NCI-H446 treated with DMSO at 0.1 percent for 48 hours (cell line): ENCODE data around the gene SRPK3.
A peak's percentile ranks its signal among the peaks of the same experiment; 100 is the strongest.
"Not testable (repeated sequence)": the region's sequence is repeated elsewhere in the genome, so short reads cannot be mapped to it uniquely, and the experiment has no call there.

Experiments used
- DNase-seq: peaks from one replicate; lab custom pipeline; 2025; lab: John Stamatoyannopoulos, UW

The SRPK3 gene

DNA sequence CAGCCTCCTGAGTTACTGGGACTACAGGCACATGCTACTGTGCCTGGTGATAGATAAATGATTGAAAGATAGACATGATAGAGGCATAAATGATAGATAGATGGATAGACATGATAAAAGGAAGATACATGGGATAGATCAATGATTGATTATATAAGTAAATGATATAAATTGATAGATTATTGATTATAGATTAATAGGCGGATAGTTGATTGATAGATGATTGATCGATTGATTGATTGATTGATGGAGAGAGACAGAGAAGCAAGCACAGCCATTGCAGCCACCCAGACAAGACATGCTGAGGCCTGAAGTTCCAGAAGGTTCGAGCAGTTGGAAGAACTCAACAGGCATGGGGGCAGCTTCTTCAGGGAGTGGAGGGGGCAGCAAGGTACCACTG is 34.5 kb upstream of the SRPK3 start:
- DNase-seq, result no peak

DNA sequence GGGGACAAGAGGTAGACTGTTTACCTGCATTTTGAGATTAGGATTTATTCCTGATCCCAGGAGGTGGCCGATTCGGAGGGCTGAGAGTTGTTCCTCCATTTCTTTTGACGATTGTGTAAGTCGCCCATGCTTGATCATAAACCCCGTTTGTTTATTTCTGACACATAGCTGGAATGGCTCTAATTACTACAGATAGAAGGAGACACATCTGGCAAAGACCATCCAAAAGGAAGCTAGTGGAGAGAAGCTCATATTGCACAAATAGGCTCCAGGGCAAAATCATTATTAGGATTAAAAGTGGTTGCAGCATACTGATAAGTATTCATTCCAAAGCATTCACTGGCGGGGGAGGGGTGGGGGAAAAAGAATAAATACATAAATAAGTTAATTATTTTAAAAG is 33.9 kb upstream of the SRPK3 start:
- DNase-seq, result not testable (repeated sequence)

- DNase-seq, result not testable (repeated sequence)
Observed at GRCh38 chrX:153749017-153749416, 31.8 kb upstream of the SRPK3 start.

DNA sequence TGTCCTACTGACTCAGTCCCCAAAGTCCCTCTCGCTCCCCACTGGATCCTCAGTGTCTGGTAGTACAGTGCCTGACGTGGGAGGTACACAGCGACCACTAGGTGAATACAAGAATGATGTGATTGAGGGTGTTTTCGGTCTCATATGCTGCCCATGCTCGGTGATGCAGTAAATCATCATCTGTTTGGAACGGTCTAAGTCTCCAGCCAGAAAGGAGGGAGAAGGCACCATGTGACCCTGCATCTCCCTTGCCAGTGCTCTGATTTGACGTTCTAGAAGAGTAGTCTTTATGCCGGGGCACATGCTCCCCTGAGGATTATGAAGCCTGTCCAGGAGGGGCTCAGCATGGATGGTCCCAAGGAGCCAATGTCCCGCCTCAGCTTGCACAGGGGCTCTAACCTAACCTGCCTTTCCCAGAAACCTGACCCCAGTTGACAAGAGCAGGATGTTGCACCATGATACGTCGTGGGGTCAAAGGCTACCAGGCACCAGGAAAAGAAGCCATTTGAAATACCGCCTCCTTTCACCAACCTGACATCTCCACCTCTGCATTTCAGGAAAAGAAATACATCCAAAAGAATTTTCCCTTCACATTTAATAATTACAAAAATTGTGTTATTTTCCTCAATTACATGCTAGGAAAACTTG is 30.6 kb upstream of the SRPK3 start:
- DNase-seq, result no peak

- no peak for DNase-seq
Observed at GRCh38 chrX:153755136-153755535, 25.7 kb upstream of the SRPK3 start.

- DNase-seq, result no peak
Observed at GRCh38 chrX:153761863-153762262, 19.0 kb upstream of the SRPK3 start.

GRCh38 chrX:153762626-153763173 is 18.1 kb upstream of the SRPK3 start:
- DNase-seq, result no peak

GRCh38 chrX:153763298-153763932 is 17.4 kb upstream of the SRPK3 start:
- DNase-seq, result no peak

GRCh38 chrX:153763989-153764755 is 16.7 kb upstream of the SRPK3 start, which contains the start of gene PLXNB3:
Gene PLXNB3 (plus strand): TSS chrX:153764249. CDS start chrX:153765536, 1,287 bp downstream.
- DNase-seq, result peak; percentile 52

DNA sequence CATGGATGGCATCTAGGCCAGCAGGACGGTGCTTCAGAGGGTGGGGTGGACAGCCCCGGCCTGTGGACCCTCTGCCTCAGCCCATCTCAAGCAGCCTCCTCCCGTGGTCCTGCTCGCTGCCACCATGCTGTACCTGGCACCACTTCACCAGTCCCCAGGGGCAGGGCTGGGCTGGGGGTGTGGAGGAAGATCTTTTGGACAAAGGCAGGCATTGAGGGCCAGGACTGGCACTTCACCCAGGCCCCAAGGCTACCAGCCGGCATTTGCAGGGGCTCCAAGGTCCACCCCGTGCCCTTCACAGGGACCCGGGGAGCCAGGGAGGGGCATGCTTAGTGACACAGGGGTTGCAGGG is 16.1 kb upstream of the SRPK3 start:
- no peak for DNase-seq

GRCh38 chrX:153765138-153766079 is 15.4 kb upstream of the SRPK3 start:
- no peak for DNase-seq

GRCh38 chrX:153766098-153766817 is 14.6 kb upstream of the SRPK3 start:
- no peak for DNase-seq

GRCh38 chrX:153766871-153767673 is 13.8 kb upstream of the SRPK3 start:
- no peak for DNase-seq

DNA sequence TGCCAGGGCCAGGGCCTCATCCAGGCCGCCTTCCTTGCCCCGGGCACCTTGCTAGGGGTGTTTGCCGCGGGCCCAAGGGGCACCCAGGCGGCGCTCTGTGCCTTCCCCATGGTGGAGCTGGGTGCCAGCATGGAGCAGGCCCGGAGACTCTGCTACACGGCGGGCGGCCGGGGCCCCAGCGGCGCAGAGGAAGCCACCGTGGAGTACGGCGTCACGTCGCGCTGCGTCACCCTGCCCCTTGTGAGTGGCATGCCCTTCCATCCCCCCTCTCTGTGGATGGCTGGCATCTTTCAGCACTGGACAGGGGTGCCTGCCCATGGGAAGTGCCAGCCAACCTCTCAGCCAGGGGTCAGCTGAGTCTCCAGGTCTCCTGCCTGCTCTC is 13.2 kb upstream of the SRPK3 start:
- no peak for DNase-seq

DNA sequence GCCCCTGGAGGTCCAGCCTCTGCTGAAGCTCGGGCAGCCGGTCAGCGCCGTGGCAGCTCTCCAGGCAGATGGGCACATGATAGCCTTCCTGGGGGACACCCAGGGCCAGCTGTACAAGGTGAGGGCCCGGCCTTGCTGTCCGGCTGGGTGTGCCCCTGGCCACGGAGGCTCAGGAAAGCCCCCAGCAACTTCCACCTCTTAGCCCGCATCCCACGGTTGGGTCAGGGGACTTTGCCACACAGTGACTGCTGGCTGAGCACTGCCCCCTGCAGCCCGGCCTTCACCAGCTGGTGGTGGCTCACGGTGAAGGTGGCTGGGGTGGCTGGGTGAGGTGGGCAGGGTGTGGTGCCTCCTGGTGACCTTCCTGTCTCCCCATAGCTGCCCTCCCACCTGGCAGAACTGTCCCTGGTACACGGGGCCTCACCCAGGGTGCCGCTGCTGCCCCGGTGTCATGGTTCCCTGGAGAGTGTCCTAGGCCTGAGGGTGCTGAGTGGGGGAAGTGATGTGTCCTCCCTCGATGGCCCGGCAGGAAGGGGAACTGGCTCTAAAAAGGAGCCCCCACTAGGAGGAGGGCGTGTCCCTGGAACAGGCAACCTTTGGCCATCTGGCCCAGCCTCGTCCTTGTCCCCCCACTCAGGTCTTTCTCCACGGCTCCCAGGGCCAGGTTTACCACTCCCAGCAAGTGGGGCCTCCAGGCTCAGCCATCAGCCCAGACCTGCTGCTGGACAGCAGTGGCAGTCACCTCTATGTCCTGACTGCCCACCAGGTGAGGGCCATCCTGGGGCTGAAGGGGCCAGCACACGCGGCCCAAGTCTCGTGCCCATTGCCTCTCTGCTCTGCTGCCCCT is 12.3 kb upstream of the SRPK3 start:
- DNase-seq, result no peak

GRCh38 chrX:153769158-153769864 is 11.5 kb upstream of the SRPK3 start:
- DNase-seq, result no peak

- no peak for DNase-seq
Observed at GRCh38 chrX:153769865-153770600, 10.8 kb upstream of the SRPK3 start.
